Thyroid gland (tissue), 4 donors: ENCODE results near the gene TNNT2. TPM values are rescaled to one million over a fixed set of nuclear protein-coding genes. Genes with fewer than 3 reads are reported as not detected.

ENCODE experiments used
- DNase-seq, 2 donors: peaks; one replicate each; pipeline ENCODE4 v3.0.0-alpha.2; 2019
- H3K27ac ChIP-seq, 3 donors: fragments of 200-600 bp; sonication (generic); 1 replicate in 2 of 3; 2 replicates in 1 of 3; pipeline ENCODE4 v1.5.1; 2016 to 2019; ENCODE audit warnings: mild to moderate bottlenecking in 1 of 3, moderate library complexity in 1 of 3
- H3K27me3 ChIP-seq: fragments of 200-600 bp; sonication (generic); one replicate; pipeline ENCODE4 v1.5.1; 2019
- H3K36me3 ChIP-seq, 2 donors: fragments of 200-600 bp; sonication (generic); one replicate each; pipeline ENCODE4 v1.5.1; 2016 to 2019
- H3K4me1 ChIP-seq, 2 donors: fragments of 200-600 bp; sonication (generic); one replicate each; pipeline ENCODE4 v1.5.1; 2017 to 2019
- H3K4me3 ChIP-seq, 3 donors: fragments of 200-600 bp; sonication (generic); replicated peaks in 1 of 3; 1 replicate in 2 of 3; 2 replicates in 1 of 3; pipeline ENCODE4 v1.5.1; 2016; ENCODE audit warnings: mild to moderate bottlenecking in 1 of 3
- H3K9me3 ChIP-seq: fragments of 200-600 bp; sonication (generic); one replicate; pipeline ENCODE4 v1.5.1; 2017
- POLR2A ChIP-seq, 2 donors: fragments of 450-650 bp; IDR thresholded peaks; one replicate each; pipeline ENCODE4 v1.6.1; 2017; ENCODE audit warnings: antibody characterized with exemption in 2 of 2, mild to moderate bottlenecking in 2 of 2, moderate library complexity in 1 of 2
- WGBS, 2 donors: methylation state at CpG; one replicate each; pipeline ENCODE4 v1.1.5; 2017; 5-methylcytosine and 5-hydroxymethylcytosine counted together
- intact Hi-C: fragments of 100-400 bp; cut with DNase I; formaldehyde crosslinking; loops from one replicate; pipeline ENCODE4 v1.15.1; 2023
- total RNA-seq, 4 donors: library from RNA; depleted of rRNA; stranded (reverse); fragments of >200 nt; gene quantifications; one replicate each; pipeline ENCODE4 v1.2.3, GENCODE V29; 2016
- TF ChIP-seq, protein P1 (sequence below), 6 experiments: fragments of 200-600 bp in 3 of 6; fragments of 450-650 bp in 3 of 6; sonication (generic) in 3 of 6; IDR thresholded peaks; one replicate each; pipeline ENCODE4 v1.5.1; 2016 to 2019; ENCODE audit warnings: antibody characterized with exemption in 6 of 6, mild to moderate bottlenecking in 2 of 6, inconsistent platforms in 1 of 6, moderate library complexity in 1 of 6

Gene TNNT2
- total RNA-seq, 4 donors from 2014 or later, result 0.24 TPM; not detected in 3

DNA sequence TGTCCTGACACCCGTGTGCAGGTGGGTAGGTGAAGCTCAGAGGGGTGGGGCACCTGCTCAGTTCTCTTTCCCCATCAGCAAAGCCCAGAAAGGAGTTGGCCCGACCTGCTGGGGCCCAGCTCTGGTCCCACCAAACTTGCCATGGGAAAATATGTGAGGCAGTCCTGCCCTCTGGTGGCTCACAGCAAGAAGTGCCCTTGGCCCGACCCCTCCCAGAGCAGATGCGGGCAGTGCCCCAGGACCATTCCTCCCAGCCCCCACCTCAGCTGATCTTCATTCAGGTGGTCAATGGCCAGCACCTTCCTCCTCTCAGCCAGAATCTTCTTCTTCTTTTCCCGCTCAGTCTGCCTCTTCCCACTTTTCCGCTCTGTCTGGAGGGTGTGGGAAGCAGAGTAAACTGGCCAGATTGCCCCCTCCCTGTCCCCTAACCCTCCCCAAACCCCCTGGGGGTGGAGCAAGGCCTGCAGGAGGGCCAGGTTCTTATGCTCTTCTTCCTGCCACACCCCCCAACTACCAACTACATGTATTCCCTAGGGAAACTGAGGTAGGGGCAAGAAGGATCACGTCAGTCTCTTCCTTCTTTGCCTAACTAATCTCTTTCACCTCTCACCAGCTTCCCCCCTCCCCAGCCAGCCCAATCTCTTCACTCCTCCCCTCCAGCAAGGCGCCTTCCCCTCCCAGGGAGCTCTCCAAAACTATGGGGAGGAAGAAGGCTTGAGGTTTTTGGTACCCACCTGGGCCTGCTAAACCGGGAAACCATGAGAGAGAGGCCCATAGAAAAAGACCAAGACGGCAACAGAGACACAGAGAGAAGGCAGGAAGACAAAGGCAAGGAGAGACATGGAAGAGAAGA lies 15.6 kb downstream of the TNNT2 start:
- Histone ChIP-seq H3K27me3 (no peaks in the 10 kb centered on the region), H3K9me3 (no peaks in the 10 kb centered on the region), H3K4me3 (no peak overlapping the region), H3K36me3 (no peaks in the 10 kb centered on the region), H3K27ac (no peak overlapping the region), H3K4me1 (no peaks in the 10 kb centered on the region)
- peak; percentile 42 to 46 for DNase-seq
- WGBS, 2 donors, result 48 to 53% methylated on average over 8 to 9 of the region's 10 CpGs
- TF ChIP-seq POLR2A (IDR thresholded peaks at IDR 0.05), result no peak
- TF ChIP-seq, protein P1, sequence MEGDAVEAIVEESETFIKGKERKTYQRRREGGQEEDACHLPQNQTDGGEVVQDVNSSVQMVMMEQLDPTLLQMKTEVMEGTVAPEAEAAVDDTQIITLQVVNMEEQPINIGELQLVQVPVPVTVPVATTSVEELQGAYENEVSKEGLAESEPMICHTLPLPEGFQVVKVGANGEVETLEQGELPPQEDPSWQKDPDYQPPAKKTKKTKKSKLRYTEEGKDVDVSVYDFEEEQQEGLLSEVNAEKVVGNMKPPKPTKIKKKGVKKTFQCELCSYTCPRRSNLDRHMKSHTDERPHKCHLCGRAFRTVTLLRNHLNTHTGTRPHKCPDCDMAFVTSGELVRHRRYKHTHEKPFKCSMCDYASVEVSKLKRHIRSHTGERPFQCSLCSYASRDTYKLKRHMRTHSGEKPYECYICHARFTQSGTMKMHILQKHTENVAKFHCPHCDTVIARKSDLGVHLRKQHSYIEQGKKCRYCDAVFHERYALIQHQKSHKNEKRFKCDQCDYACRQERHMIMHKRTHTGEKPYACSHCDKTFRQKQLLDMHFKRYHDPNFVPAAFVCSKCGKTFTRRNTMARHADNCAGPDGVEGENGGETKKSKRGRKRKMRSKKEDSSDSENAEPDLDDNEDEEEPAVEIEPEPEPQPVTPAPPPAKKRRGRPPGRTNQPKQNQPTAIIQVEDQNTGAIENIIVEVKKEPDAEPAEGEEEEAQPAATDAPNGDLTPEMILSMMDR (IDR thresholded peaks at IDR 0.05), result peak; percentile 57 to 89 (median 77)
- intact Hi-C loops, result loop anchor here (1.0 kb wide), 1 partner anchor 108 kb away; no protein-coding TSS in a partner anchor

DNA sequence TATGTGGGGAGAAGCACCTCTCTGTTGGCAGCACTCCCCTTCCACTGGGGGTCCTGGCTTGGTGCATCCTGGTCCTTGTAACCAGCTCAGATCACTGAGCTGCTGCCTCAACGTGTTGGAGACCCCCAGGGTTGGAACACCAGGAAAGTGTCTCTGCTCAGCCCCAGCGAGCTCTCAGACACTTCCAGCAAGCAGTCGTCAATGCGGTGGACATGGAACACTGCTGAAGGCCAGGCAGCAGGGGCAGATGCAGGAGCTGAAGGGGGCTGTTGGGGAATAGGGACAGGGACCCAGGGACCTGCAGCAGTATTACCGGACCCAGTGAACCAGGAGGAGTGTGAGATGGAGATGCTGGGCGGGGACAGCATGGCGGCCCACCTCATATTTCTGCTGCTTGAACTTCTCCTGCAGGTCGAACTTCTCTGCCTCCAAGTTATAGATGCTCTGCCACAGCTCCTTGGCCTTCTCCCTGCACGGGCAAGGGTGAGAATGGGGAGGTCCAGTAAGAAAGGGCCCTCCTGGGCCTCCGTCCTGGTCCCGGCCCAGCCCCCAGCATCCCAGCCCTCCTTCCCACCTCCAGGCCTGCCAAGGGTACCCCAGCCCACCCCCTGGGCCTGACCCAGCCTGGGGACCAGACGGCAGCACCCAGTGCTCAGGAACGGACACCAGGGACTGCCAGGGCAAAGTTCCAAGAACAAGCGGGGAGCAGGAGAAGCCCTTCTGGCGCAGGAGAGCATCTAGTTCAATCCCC lies 16.4 kb downstream of the TNNT2 start:
- DNase-seq, result no peak
- Histone ChIP-seq H3K27me3 (no peaks in the 10 kb centered on the region), H3K9me3 (no peaks in the 10 kb centered on the region), H3K4me1 (no peaks in the 10 kb centered on the region), H3K4me3 (no peak overlapping the region), H3K27ac (no peak overlapping the region), H3K36me3 (no peaks in the 10 kb centered on the region)
- intact Hi-C loops, result no loop called here
- WGBS, 2 donors, result 81 to 82% methylated on average over 14 to 15 of the region's 15 CpGs
- no peak for TF ChIP-seq POLR2A (IDR thresholded peaks at IDR 0.05)
- TF ChIP-seq, protein P1 (IDR thresholded peaks at IDR 0.05), result no peak

DNA sequence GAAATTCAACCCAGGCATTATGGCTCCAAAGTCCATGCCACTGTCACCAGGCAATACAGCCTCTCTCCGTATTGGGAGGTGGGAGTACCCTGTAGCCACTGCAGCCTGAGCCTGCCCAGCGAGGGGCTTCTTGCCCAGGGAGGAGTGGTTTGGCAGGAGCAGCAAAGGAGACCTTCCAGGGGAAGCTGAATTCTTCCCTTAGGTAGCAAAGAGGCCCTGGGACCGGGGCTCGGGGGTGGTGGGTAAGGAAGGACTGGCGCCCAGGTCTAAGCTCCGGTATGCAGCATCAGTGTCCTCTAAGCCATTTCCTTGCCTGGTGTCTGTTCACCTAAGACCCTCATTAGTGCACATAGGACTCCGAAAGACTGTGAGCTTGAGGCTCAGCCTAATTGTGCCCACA lies 17.0 kb downstream of the TNNT2 start:
- 84 to 100% methylated on average over 4 to 7 of the region's 7 CpGs for WGBS, 2 donors
- intact Hi-C loops, result no loop called here
- Histone ChIP-seq H3K36me3 (no peaks in the 10 kb centered on the region), H3K4me3 (no peak overlapping the region), H3K27ac (no peak overlapping the region), H3K9me3 (no peaks in the 10 kb centered on the region), H3K27me3 (no peaks in the 10 kb centered on the region), H3K4me1 (no peaks in the 10 kb centered on the region)
- TF ChIP-seq, protein P1 (IDR thresholded peaks at IDR 0.05), result no peak
- no peak for TF ChIP-seq POLR2A (IDR thresholded peaks at IDR 0.05)
- DNase-seq, result no peak

DNA sequence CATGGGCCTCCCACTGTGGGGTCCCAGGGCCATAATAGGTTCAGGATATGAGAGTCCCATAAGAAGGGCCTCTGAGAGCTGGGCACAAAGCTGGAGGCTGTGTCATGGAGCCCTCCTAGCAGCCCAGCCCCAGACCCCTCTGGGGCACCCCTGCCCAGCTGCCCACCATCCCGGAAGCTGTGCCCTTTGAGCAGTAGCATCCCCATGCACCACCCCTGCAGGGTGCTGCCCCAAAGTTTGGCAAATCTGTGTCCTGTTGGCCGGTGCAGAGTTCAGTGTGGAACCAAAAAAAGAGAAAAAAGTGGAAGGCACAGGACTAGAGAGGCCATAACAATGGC lies 17.6 kb downstream of the TNNT2 start:
- intact Hi-C loops, result no loop called here
- no peaks in the 10 kb centered on the region for H3K9me3 ChIP-seq
- TF ChIP-seq POLR2A (IDR thresholded peaks at IDR 0.05), result no peak
- TF ChIP-seq, protein P1 (IDR thresholded peaks at IDR 0.05), result no peak

More for the DNA sequence above, 17.6 kb downstream of the TNNT2 start:
- 97 to 98% methylated on average over 2 of the region's 2 CpGs for WGBS, 2 donors
- DNase-seq, result no peak
- H3K4me3 ChIP-seq, result no peak overlapping the region
- no peaks in the 10 kb centered on the region for H3K4me1 ChIP-seq
- H3K27ac ChIP-seq, result no peak overlapping the region
- H3K27me3 ChIP-seq, result no peaks in the 10 kb centered on the region
- no peaks in the 10 kb centered on the region for H3K36me3 ChIP-seq
